NCI-H2171 (cell line): ENCODE results near the gene C1QL4.
A peak's percentile ranks its signal among the peaks of the same experiment; 100 is the strongest.
"Not testable (repeated sequence)": the region's sequence is repeated elsewhere in the genome, so short reads cannot be mapped to it uniquely, and the experiment has no call there.

Experiments
- DNase-seq: peaks from one replicate; lab custom pipeline; 2025; lab: John Stamatoyannopoulos, UW

Gene C1QL4

GRCh38 chr12:49336645-49337584, at the start of gene C1QL4:
TSS of gene C1QL4 (minus strand) at chr12:49337188. CDS start at chr12:49336477, 711 bp downstream.
- DNase-seq, result peak; percentile 75

GRCh38 chr12:49380184-49380583, 43.2 kb upstream of the C1QL4 start:
- not testable (repeated sequence) for DNase-seq

- no peak for DNase-seq
These were observed 40.4 kb upstream of the C1QL4 start for GRCh38 chr12:49377386-49377785.

DNA sequence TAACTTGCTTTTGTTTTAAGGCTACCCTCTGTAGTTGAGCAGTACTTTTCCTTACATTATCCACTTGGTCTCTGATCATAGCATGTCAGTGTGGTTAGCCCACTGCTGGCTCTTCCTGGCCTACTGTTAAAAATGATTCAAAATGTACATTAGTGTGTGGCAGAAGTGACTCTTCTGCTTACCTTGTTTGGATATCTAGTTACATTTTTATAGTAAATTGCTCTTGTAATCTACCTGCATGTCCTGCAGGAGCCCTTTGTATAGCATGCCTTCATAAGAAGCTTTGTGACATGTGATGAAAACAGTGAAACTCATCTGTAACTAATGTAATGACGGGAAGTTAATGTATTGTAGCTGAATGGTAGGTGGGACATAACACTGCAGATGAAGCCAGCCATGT, 38.4 kb upstream of the C1QL4 start:
- no peak for DNase-seq

DNA sequence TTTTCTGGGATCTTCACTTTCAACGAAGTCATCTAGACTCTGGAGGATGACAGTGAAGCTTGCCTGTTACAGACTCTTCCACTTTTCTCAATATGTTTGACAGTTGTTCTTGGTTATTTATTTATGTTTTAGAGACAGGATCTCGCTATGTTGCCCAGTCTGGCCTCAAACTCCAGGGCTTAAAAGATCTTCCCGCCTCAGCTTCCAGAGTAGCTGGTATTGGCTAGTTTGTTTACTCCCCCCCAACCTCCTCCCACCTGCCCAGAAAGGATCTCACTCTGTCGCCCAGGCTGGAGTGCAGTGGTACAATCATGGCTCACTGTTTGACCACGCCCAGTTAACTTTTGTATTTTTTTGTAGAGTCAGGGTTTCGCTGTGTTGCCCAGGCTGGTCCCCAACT, 33.6 kb upstream of the C1QL4 start:
- no peak for DNase-seq

DNA sequence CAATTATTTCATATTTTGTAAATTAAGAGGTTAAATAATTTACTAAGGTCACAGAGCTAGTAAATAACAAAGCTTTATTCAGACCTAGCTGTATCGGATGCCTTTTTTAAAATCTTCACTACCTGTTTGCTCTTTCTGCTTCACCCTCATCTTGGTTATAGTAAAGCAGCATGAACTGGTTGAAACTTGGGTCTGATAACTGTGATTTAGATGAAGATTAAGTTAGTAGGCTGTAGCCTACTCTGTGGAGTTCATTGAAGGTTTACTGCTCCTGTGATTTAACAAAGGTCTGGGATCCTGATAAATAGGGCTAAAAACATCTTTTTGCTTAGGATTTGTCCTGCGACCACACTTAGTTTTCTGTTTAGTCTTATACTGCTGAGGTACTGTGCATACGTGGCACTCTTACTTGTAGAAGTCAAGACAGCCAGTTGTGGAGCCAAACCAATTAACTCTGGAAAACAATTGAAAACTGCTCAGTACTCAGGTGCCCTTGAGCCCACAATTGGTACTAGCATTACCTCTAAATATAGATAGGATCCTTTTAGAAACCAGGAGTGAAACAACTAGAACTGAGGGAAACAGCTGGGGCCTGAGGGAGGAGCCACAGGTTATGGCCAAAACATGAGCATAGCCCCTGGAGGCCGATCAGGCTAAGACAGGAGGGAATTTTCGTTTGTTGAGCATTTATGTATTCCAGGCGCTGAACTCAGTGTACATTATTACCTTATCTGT, 32.6 kb upstream of the C1QL4 start:
- peak; percentile 24 for DNase-seq

GRCh38 chr12:49368240-49368600, 31.2 kb upstream of the C1QL4 start:
- DNase-seq, result no peak

- DNase-seq, result peak; percentile 45
These were observed 30.6 kb upstream of the C1QL4 start, which contains the start of gene SPATS2 for GRCh38 chr12:49367381-49368239. TSS of gene SPATS2 (plus strand) at chr12:49367462. CDS start at chr12:49461013, 93,551 bp downstream.

- DNase-seq, result peak; percentile 92
These were observed 29.8 kb upstream of the C1QL4 start for GRCh38 chr12:49366652-49367380.

GRCh38 chr12:49366096-49366651, 29.2 kb upstream of the C1QL4 start:
- DNase-seq, result peak; percentile 63

- no peak for DNase-seq
These were observed 28.6 kb upstream of the C1QL4 start for GRCh38 chr12:49365542-49365941.

- DNase-seq, result no peak
These were observed 28.0 kb upstream of the C1QL4 start for GRCh38 chr12:49364989-49365388.

DNA sequence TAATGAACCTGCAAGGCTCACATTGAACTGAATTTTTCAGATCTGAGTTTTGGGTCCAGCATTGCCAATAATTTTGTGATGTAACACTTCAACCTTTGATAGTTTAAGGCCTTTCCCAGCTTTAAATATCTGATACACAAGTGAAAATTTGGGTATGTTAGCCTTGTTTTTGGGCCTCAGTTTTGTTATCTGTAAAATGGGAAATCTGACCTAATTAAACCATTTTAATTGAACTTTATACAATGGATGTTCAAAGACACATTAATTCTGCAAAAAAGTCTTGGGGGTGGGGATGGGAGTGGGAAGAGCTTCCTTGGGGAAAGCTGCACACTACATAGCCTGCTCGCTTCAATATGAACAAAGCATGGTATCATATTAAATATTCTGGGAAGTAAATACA, 25.1 kb upstream of the C1QL4 start:
- DNase-seq, result no peak

- no peak for DNase-seq
These were observed 22.7 kb upstream of the C1QL4 start for GRCh38 chr12:49359671-49360070.

GRCh38 chr12:49358483-49359141, 21.6 kb upstream of the C1QL4 start:
- peak; percentile 60 for DNase-seq

DNA sequence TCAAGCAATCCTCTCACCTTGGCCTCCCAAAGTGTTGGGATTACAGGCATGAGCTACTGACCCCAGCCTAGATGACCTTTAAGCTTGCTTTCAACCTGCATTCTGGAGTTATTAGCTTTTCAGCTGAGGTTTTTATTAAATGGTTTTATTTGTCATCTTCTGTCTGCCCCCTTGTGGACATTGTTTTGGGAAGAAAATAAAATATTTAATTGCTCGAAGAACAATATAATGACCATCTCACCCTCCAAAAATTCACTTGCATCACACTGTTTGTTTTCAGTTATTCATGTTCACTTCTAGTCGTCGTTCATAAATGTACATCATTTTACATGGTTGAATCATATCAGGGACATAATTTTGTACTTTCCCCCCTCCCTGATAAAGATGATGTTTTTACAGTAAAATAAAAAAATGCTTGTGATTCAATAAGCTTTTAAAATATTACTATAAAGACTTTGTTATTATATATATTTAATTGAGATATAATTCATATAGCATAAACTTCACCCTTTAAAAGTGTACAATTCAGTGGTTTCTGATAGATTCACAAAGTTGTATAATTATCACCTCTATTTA, 20.2 kb upstream of the C1QL4 start:
- DNase-seq, result no peak

- no peak for DNase-seq
These were observed 18.9 kb upstream of the C1QL4 start for GRCh38 chr12:49355913-49356312.

DNA sequence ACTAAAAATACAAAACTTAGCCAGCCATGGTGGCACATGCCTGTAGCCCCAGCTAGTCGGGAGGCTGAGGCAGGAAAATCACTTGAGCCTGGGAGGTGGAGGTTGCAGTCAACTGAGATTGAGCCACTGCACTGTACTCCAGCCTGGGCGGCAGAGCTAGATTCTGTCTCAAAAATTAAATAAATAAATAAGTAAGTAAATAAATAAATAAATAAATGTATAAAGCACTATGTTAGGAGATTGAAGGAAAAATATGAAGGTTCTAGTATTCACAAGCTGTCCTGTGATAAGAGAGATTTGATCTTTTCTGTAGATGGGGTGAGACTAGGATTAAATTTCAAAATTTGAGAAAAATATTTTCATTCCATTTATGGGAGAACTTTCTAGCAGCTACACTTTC, 15.4 kb upstream of the C1QL4 start:
- DNase-seq, result no peak

DNA sequence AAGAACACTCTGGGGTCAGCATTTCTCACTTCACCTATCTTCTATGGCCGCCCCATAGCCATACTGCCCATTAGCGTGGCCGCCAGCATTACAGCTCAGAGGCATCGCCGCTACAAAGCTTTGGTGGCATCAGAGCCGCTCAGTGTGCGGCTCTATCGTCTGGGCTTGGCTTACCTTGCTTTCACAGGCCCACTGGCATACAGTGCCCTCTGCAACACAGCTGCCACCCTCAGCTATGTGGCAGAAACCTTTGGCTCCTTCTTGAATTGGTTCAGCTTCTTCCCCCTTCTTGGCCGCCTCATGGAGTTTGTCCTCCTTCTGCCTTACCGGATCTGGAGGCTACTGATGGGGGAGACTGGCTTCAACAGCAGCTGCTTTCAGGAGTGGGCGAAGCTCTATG, 12.3 kb upstream of the C1QL4 start:
- no peak for DNase-seq

GRCh38 chr12:49348781-49349180, 11.8 kb upstream of the C1QL4 start:
- DNase-seq, result no peak
